Liver (tissue), 9 donors: ENCODE results near the gene SOWAHA. TPM values are rescaled to one million over a fixed set of nuclear protein-coding genes. Genes with fewer than 3 reads are reported as not detected.
A peak's percentile ranks its signal among the peaks of the same experiment; 100 is the strongest.

ENCODE experiments used
- DNase-seq: peaks from one replicate; pipeline ENCODE4 v3.0.0-alpha.2; 2017; ENCODE audit warnings: low spot score
- H3K27ac ChIP-seq, 2 donors: one replicate each; pipeline ENCODE4 v1.7.0; 2013; ENCODE audit warnings: inconsistent platforms in 2 of 2, low read length in 2 of 2, control low read depth in 1 of 2, low read depth in 1 of 2, mild to moderate bottlenecking in 1 of 2
- H3K27me3 ChIP-seq, 4 donors: one replicate each; pipeline versions ENCODE4 v1.6.1 to v1.7.0; 2013; ENCODE audit warnings: low read length in 3 of 4, inconsistent platforms in 1 of 4, mild to moderate bottlenecking in 1 of 4, moderate library complexity in 1 of 4; ENCODE audit not compliant: control insufficient read depth in 4 of 4, insufficient read depth in 4 of 4
- H3K36me3 ChIP-seq, 4 donors: one replicate each; pipeline versions ENCODE4 v1.6.1 to v1.7.0; 2013; ENCODE audit warnings: low read length in 3 of 4, mild to moderate bottlenecking in 3 of 4, low read depth in 1 of 4, moderate library complexity in 1 of 4; ENCODE audit not compliant: control insufficient read depth in 4 of 4, insufficient read depth in 3 of 4
- H3K4me1 ChIP-seq, 4 donors: one replicate each; pipeline versions ENCODE4 v1.6.1 to v1.7.0; 2013; ENCODE audit warnings: low read length in 3 of 4, mild to moderate bottlenecking in 3 of 4, moderate library complexity in 1 of 4; ENCODE audit not compliant: control insufficient read depth in 4 of 4, insufficient read depth in 4 of 4
- H3K4me3 ChIP-seq, 3 donors: one replicate each; pipeline versions ENCODE4 v1.6.1 to v1.7.0; 2013; ENCODE audit warnings: low read length in 3 of 3, control low read depth in 1 of 3, low read depth in 1 of 3, mild to moderate bottlenecking in 1 of 3
- H3K9ac ChIP-seq, 2 donors: one replicate each; pipeline ENCODE4 v1.7.0; 2013; ENCODE audit warnings: low read length in 2 of 2, mild to moderate bottlenecking in 2 of 2, moderate library complexity in 2 of 2, control low read depth in 1 of 2, low read depth in 1 of 2
- H3K9me3 ChIP-seq, 4 donors: one replicate each; pipeline versions ENCODE4 v1.6.1 to v1.7.0; 2013; ENCODE audit warnings: low read length in 3 of 4; ENCODE audit not compliant: control insufficient read depth in 4 of 4
- ATF3 ChIP-seq: IDR thresholded peaks from 2 replicates; pipeline ENCODE4 v1.6.1; 2016; ENCODE audit warnings: antibody characterized with exemption
- CTCF ChIP-seq: fragments of 150-350 bp; IDR thresholded peaks from 2 replicates; pipeline ENCODE4 v1.5.1; 2017; ENCODE audit warnings: improper control_type of control experiment, low read depth, low read length; ENCODE audit not compliant: missing input control
- EGR1 ChIP-seq, 2 donors: IDR thresholded peaks; 2 replicates each; pipeline ENCODE4 v1.6.1; 2016 to 2018; ENCODE audit warnings: antibody characterized with exemption in 2 of 2, low read depth in 2 of 2
- FOXA1 ChIP-seq: IDR thresholded peaks from 2 replicates; pipeline ENCODE4 v1.6.1; 2016; ENCODE audit warnings: antibody characterized with exemption
- GABPA ChIP-seq, 2 donors: IDR thresholded peaks in 1 of 2; conservative IDR thresholded peaks in 1 of 2; 2 replicates each; pipeline ENCODE4 v1.6.1; 2016; ENCODE audit warnings: antibody characterized with exemption in 2 of 2, mild to moderate bottlenecking in 1 of 2, moderate library complexity in 1 of 2
- HNF4A ChIP-seq, 2 donors: conservative IDR thresholded peaks; 2 replicates each; pipeline ENCODE4 v1.6.1; 2016; ENCODE audit warnings: antibody characterized with exemption in 2 of 2, mild to moderate bottlenecking in 2 of 2
- HNF4G ChIP-seq: IDR thresholded peaks from 2 replicates; pipeline ENCODE4 v1.6.1; 2016; ENCODE audit warnings: antibody characterized with exemption
- JUND ChIP-seq, 2 donors: IDR thresholded peaks; 2 replicates each; pipeline ENCODE4 v1.6.1; 2016; ENCODE audit warnings: antibody characterized with exemption in 2 of 2
- MAX ChIP-seq: IDR thresholded peaks from 2 replicates; pipeline ENCODE4 v1.6.1; 2016; ENCODE audit warnings: antibody characterized with exemption
- NR2F2 ChIP-seq: IDR thresholded peaks from 2 replicates; pipeline ENCODE4 v1.6.1; 2016; ENCODE audit warnings: antibody characterized with exemption
- RAD21 ChIP-seq, 2 donors: IDR thresholded peaks; 2 replicates each; pipeline ENCODE4 v1.6.1; 2016; ENCODE audit warnings: antibody characterized with exemption in 2 of 2, mild to moderate bottlenecking in 2 of 2
- REST ChIP-seq: IDR thresholded peaks from 2 replicates; pipeline ENCODE4 v1.6.1; 2016; ENCODE audit warnings: antibody characterized with exemption, mild to moderate bottlenecking
- RXRA ChIP-seq, 2 donors: IDR thresholded peaks; 2 replicates each; pipeline ENCODE4 v1.6.1; 2017 to 2018; ENCODE audit warnings: antibody characterized with exemption in 2 of 2, mild to moderate bottlenecking in 1 of 2
- SP1 ChIP-seq: IDR thresholded peaks from 2 replicates; pipeline ENCODE4 v1.6.1; 2018; ENCODE audit warnings: antibody characterized with exemption, mild to moderate bottlenecking
- TAF1 ChIP-seq: conservative IDR thresholded peaks from 2 replicates; pipeline ENCODE4 v1.6.1; 2016; ENCODE audit warnings: antibody characterized with exemption, mild to moderate bottlenecking
- YY1 ChIP-seq: IDR thresholded peaks from 2 replicates; pipeline ENCODE4 v1.6.1; 2016; ENCODE audit warnings: antibody characterized with exemption, mild to moderate bottlenecking
- ZBTB33 ChIP-seq: IDR thresholded peaks from 2 replicates; pipeline ENCODE4 v1.6.1; 2016; ENCODE audit warnings: antibody characterized with exemption
- WGBS: extraction: QIAGEN DNeasy Blood & Tissue Kit; methylation state at CpG from one replicate; pipeline ENCODE4 v1.1.7; 2013; 5-methylcytosine and 5-hydroxymethylcytosine counted together
- polyA plus RNA-seq, 2 donors: library from polyadenylated mRNA; stranded (reverse) in 1 of 2; unstranded in 1 of 2; fragments of 200-250 nt in 1 of 2; fragments of >200 nt in 1 of 2; fragmentation: Nextera tagmentation in 1 of 2; extraction: Ambion mirVana in 1 of 2; gene quantifications; one replicate each; pipeline versions ENCODE4 v1.2.1 to v1.2.3, GENCODE V29; 2013 to 2015
- total RNA-seq, 2 donors: library from RNA; depleted of rRNA; stranded (reverse); fragments of >200 nt; gene quantifications; one replicate each; pipeline ENCODE4 v1.2.3, GENCODE V29; 2014
- donor health status: healthy.
- donor health status: healthy.
- donor health status: healthy.
- donor health status: healthy.
- donor health status: healthy.

The SOWAHA gene
- total and polyA plus RNA-seq, 4 donors = 1.3 to 2.2 (median 1.8) TPM

GRCh38 chr5:132850066-132850465 is 37.0 kb downstream of the SOWAHA start:
- H3K9ac ChIP-seq = no peak overlapping the region
- DNase-seq = no peak
- no peak overlapping the region for H3K4me3 ChIP-seq
- no peaks in the 10 kb centered on the region for H3K36me3 ChIP-seq
- H3K27ac ChIP-seq = peak overlapping the region; percentile 82 to 87
- H3K4me1 ChIP-seq = peaks cover 0 to 24% (median 9%) of the 10 kb centered on the region in 4 donors
- no peaks in the 10 kb centered on the region for H3K9me3 ChIP-seq
- TF ChIP-seq ATF3 = no peak
- TF ChIP-seq SP1 = no peak
- TF ChIP-seq YY1 = no peak
- TF ChIP-seq REST = no peak
- TF ChIP-seq MAX = no peak
- TF ChIP-seq FOXA1 = no peak
- no peak for TF ChIP-seq JUND (IDR thresholded peaks at IDR 0.05)
- no peak for TF ChIP-seq CTCF
- H3K27me3 ChIP-seq = no peaks in the 10 kb centered on the region
- 63% methylated on average over 2 of the region's 2 CpGs for WGBS

- Histone ChIP-seq H3K27ac (peak overlapping the region; percentile 68 to 84), H3K27me3 (no peaks in the 10 kb centered on the region), H3K36me3 (no peaks in the 10 kb centered on the region), H3K4me1 (peaks cover 0 to 26% (median 9%) of the 10 kb centered on the region in 4 donors), H3K9ac (peak overlapping the region in 1 of 2 donors; percentile 81), H3K4me3 (no peak overlapping the region), H3K9me3 (no peaks in the 10 kb centered on the region)
- WGBS = 39% methylated on average over 3 of the region's 3 CpGs
- DNase-seq = no peak
- peak; percentile 47 for TF ChIP-seq ZBTB33
- TF ChIP-seq RXRA (IDR thresholded peaks at IDR 0.05) = peak; percentile 84 to 90
- TF ChIP-seq RAD21 (IDR thresholded peaks at IDR 0.05) = peak; percentile 27 to 42
- peak; percentile 95 to 96 for TF ChIP-seq JUND (IDR thresholded peaks at IDR 0.05)
- TF ChIP-seq HNF4G = no peak
- peak; percentile 48 to 65 for TF ChIP-seq HNF4A (conservative IDR thresholded peaks at IDR 0.05)
- TF ChIP-seq SP1 = peak; percentile 81
- no peak for TF ChIP-seq EGR1 (IDR thresholded peaks at IDR 0.05; ENCODE audit: low read depth in 2 of 2)
- peak; percentile 63 for TF ChIP-seq FOXA1
- TF ChIP-seq NR2F2 = no peak
- TF ChIP-seq GABPA (IDR thresholded peaks at IDR 0.05 in 1 of 2, conservative IDR thresholded peaks at IDR 0.05 in 1 of 2) = peak in 1 of 2 donors; percentile 39
- peak; percentile 89 for TF ChIP-seq YY1
- peak; percentile 99 for TF ChIP-seq TAF1
- peak; percentile 86 for TF ChIP-seq REST
- TF ChIP-seq ATF3 = peak; percentile 10
- no peak for TF ChIP-seq CTCF
These were observed 40.2 kb downstream of the SOWAHA start for GRCh38 chr5:132853323-132853722.
